OCI-LY7 (cell line): ENCODE data around the gene OR7G1. TPM values are rescaled to one million over a fixed set of nuclear protein-coding genes. Genes with fewer than 3 reads are reported as not detected.

Source experiments
- BruUV-seq: library from RNA; stranded (reverse); fragments of 400-500 nt; replicated peaks from 2 replicates; lab custom pipeline; 2021; lab: Mats Ljungman, UMichigan
- CTCF ChIA-PET: fragments of 300-600 bp; sonication (Branson Sonifier 250); formaldehyde crosslinking; loops from one replicate; lab custom pipeline; 2022; ENCODE audit warnings: antibody characterized with exemption; ENCODE audit not compliant: unreplicated experiment; lab: Charles Lee
- POLR2A ChIA-PET: fragments of 300-600 bp; sonication (Branson Sonifier 250); formaldehyde crosslinking; loops from one replicate; lab custom pipeline; 2022; ENCODE audit warnings: antibody characterized with exemption; lab: Charles Lee
- DNase-seq: peaks from one replicate; pipeline ENCODE4 v3.0.0-alpha.2; 2015; ENCODE audit warnings: low spot score
- H2AFZ ChIP-seq: fragments of 200-600 bp; sonication (generic), shearing (Covaris generic); 2 replicates; pipeline ENCODE4 v1.6.1; 2014; ENCODE audit warnings: mild to moderate bottlenecking, antibody characterized with exemption, low read length, moderate library complexity
- H3K27ac ChIP-seq: fragments of 200-600 bp; sonication (generic); 2 replicates; pipeline ENCODE4 v1.5.1; 2014; ENCODE audit warnings: mixed run types, low read depth, mild to moderate bottlenecking, moderate library complexity, low read length, inconsistent platforms; ENCODE audit not compliant: poor library complexity, severe bottlenecking
- H3K36me3 ChIP-seq: fragments of 200-600 bp; sonication (generic); 2 replicates; pipeline ENCODE4 v1.6.1; 2014; ENCODE audit warnings: mild to moderate bottlenecking, antibody characterized with exemption, low read length, moderate library complexity, mixed read lengths; ENCODE audit not compliant: insufficient read depth
- H3K4me1 ChIP-seq: fragments of 200-600 bp; sonication (generic); 2 replicates; pipeline ENCODE4 v1.5.1; 2014; ENCODE audit warnings: mild to moderate bottlenecking, low read length; ENCODE audit not compliant: insufficient read depth, poor library complexity, severe bottlenecking
- H3K4me2 ChIP-seq: fragments of 200-600 bp; sonication (generic); 2 replicates; pipeline ENCODE4 v1.6.1; 2014; ENCODE audit warnings: mild to moderate bottlenecking, low read length
- H3K4me3 ChIP-seq: fragments of 200-600 bp; sonication (generic); 2 replicates; pipeline ENCODE4 v1.5.1; 2014; ENCODE audit warnings: mild to moderate bottlenecking, low read depth, low read length; ENCODE audit not compliant: poor library complexity, severe bottlenecking
- H3K79me2 ChIP-seq: fragments of 200-600 bp; sonication (generic); 2 replicates; pipeline ENCODE4 v1.6.1; 2016; ENCODE audit warnings: low read depth, mild to moderate bottlenecking, low read length, moderate library complexity, mixed read lengths; ENCODE audit not compliant: insufficient read depth
- H3K9me2 ChIP-seq: fragments of 200-600 bp; sonication (generic); 2 replicates; pipeline ENCODE4 v1.6.1; 2016; ENCODE audit warnings: mild to moderate bottlenecking, low read length, mixed read lengths; ENCODE audit not compliant: insufficient read depth
- H3K9me3 ChIP-seq: fragments of 200-600 bp; sonication (generic); 2 replicates; pipeline ENCODE4 v1.6.1; 2014; ENCODE audit warnings: mild to moderate bottlenecking, mixed run types, low read length, mixed read lengths
- H4K20me1 ChIP-seq: fragments of 200-600 bp; sonication (generic); 2 replicates; pipeline ENCODE4 v1.6.1; 2014; ENCODE audit warnings: mild to moderate bottlenecking, antibody characterized with exemption, low read length, moderate library complexity, mixed read lengths; ENCODE audit not compliant: insufficient read depth
- EZH2phosphoT487 ChIP-seq: fragments of 200-600 bp; sonication (generic); IDR thresholded peaks from 2 replicates; pipeline ENCODE4 v1.6.1; 2018; ENCODE audit warnings: low read depth, borderline replicate concordance, mild to moderate bottlenecking, mixed run types, antibody characterized with exemption, low read length, moderate library complexity, mixed read lengths
- intact Hi-C: fragments of 100-400 bp; cut with micrococcal nuclease; formaldehyde crosslinking; loops from one replicate; pipeline ENCODE4 v1.10.0; 2022; ENCODE audit not compliant: unreplicated experiment
- total RNA-seq, 2 experiments: library from RNA; depleted of rRNA in 1 of 2; stranded (reverse); fragments of >200 nt in 1 of 2; shearing (Covaris generic) in 1 of 2; gene quantifications; 2 replicates each; pipeline ENCODE4 v1.2.3, GENCODE V29; 2014 to 2022
- TF ChIP-seq, protein P1 (sequence below): fragments of 200-600 bp; sonication (generic); conservative IDR thresholded peaks from 2 replicates; pipeline ENCODE4 v1.5.1; 2014; ENCODE audit warnings: mild to moderate bottlenecking, antibody characterized with exemption, low read length, moderate library complexity, mixed read lengths

The OR7G1 gene
- total RNA-seq, 2 experiments from 2014 or later = not detected

DNA sequence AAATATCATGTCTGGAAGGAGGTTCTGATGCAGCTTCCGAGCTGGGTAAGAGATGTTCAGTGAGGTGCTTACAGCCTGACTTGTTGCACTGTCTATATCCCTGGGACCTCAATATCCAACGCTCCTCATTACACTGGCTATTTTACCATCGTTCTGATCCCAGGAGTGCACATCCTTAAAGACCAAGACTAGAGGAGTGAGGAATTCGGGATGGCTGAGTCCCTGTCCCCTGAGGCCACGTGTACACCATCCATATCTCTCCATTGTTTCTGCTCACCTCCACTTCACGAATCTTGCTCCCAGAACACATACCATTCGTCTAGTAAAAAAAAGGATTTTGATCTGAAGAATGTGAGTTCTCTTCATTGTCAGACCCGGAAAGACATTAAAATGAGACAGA is 8.2 kb downstream of the OR7G1 start, which contains the start of gene OR7G2:
OR7G2 (minus strand) TSS at position 101 of the 400 bp plus-strand sequence. CDS start 4,232 bp downstream, outside the sequence.
- Histone ChIP-seq H3K79me2 (no peaks in the 10 kb centered on the region), H2AFZ (no peak within 1 kb of the TSS; the same call in 1 of the 2 replicates), H3K36me3 (no peaks in the 10 kb centered on the region), H3K9me2 (no peaks in the 10 kb centered on the region), H3K4me1 (no peaks in the 10 kb centered on the region), H3K9me3 (no peaks in the 10 kb centered on the region), H4K20me1 (no peaks in the 10 kb centered on the region), H3K4me3 (no peak within 1 kb of the TSS), H3K27ac (no peak within 1 kb of the TSS), H3K4me2 (no peak within 1 kb of the TSS)
- TF ChIP-seq, protein P1, sequence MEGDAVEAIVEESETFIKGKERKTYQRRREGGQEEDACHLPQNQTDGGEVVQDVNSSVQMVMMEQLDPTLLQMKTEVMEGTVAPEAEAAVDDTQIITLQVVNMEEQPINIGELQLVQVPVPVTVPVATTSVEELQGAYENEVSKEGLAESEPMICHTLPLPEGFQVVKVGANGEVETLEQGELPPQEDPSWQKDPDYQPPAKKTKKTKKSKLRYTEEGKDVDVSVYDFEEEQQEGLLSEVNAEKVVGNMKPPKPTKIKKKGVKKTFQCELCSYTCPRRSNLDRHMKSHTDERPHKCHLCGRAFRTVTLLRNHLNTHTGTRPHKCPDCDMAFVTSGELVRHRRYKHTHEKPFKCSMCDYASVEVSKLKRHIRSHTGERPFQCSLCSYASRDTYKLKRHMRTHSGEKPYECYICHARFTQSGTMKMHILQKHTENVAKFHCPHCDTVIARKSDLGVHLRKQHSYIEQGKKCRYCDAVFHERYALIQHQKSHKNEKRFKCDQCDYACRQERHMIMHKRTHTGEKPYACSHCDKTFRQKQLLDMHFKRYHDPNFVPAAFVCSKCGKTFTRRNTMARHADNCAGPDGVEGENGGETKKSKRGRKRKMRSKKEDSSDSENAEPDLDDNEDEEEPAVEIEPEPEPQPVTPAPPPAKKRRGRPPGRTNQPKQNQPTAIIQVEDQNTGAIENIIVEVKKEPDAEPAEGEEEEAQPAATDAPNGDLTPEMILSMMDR = no peak
- TF ChIP-seq EZH2phosphoT487 = no peak
- CTCF ChIA-PET = no interaction called here
- no TSS peak for BruUV-seq
- intact Hi-C loops = no loop called here
- DNase-seq = no peak
- POLR2A ChIA-PET = no interaction called here

DNA sequence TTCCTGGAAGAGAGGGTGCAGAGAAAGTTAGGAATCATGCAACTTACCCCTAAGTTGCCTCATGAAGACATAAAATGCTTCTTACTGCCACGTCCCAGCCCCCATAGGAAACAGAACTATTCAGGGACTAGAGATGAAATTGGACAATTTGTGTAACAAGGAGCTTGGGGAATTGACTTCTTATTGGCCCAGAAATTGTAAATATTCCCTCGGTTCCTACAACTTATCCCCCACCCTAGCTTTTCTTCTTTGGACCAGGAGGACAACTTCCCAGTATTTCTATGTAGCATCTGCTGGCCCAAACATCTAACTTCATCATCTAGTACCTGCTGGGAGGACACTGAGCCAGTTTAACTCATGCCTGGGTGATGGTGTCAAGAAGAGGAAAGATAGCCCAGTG is 28.8 kb downstream of the OR7G1 start, which contains the start of gene OR1M1:
OR1M1 (plus strand) TSS at position 301 of the 400 bp plus-strand sequence. CDS start 6,184 bp downstream, outside the sequence.
- POLR2A ChIA-PET = interaction anchor here (0.6 kb wide), 1 partner anchor 21 kb away, joined by 4 read pairs; no protein-coding TSS in a partner anchor
- BruUV-seq = no TSS peak
- CTCF ChIA-PET = no interaction called here
- no peak within 1 kb of the TSS for H2AFZ ChIP-seq
- H3K27ac ChIP-seq = no peak within 1 kb of the TSS
- TF ChIP-seq, protein P1 = no peak
- no peak for TF ChIP-seq EZH2phosphoT487
- DNase-seq = no peak
- H4K20me1 ChIP-seq = no peaks in the 10 kb centered on the region
- H3K79me2 ChIP-seq = no peaks in the 10 kb centered on the region
- H3K36me3 ChIP-seq = no peaks in the 10 kb centered on the region
- intact Hi-C loops = no loop called here
- no peak within 1 kb of the TSS for H3K4me2 ChIP-seq
- H3K4me1 ChIP-seq = no peaks in the 10 kb centered on the region
- no peaks in the 10 kb centered on the region for H3K9me2 ChIP-seq
- H3K4me3 ChIP-seq = no peak within 1 kb of the TSS
- no peaks in the 10 kb centered on the region for H3K9me3 ChIP-seq

DNA sequence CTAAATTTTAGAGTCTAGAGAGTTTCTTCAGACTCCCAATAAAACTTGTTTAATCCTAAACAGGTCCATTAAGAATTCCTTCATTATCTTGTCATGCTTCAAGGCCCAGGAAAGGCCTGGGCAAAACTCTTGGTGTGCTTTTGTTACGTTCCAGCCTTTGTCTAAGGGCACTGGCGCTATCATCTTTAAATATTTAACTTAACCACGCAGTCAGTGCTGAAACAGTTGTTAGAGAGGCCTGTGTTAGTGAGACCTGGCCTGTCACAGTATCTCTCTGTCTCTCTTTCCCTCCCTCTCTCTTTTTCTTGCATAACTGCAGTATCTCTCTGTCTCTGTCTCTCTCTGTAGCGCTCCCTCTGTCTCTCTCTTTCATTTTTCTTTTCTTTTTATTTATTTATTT is 36.9 kb downstream of the OR7G1 start:
- no peak for TF ChIP-seq EZH2phosphoT487
- TF ChIP-seq, protein P1 = no peak
- no peaks in the 10 kb centered on the region for H3K9me3 ChIP-seq
- H3K4me3 ChIP-seq = no peak overlapping the region
- H3K4me1 ChIP-seq = no peaks in the 10 kb centered on the region
- H3K79me2 ChIP-seq = no peaks in the 10 kb centered on the region
- CTCF ChIA-PET = no interaction called here
- no TSS peak for BruUV-seq
- POLR2A ChIA-PET = no interaction called here
- H2AFZ ChIP-seq = no peak overlapping the region
- intact Hi-C loops = loop anchor here (5.0 kb wide), 1 partner anchor 421 kb away; no protein-coding TSS in a partner anchor
- H3K4me2 ChIP-seq = no peak overlapping the region
- H3K27ac ChIP-seq = no peak overlapping the region
- no peaks in the 10 kb centered on the region for H3K9me2 ChIP-seq
- H3K36me3 ChIP-seq = no peaks in the 10 kb centered on the region
- no peak for DNase-seq
- H4K20me1 ChIP-seq = no peaks in the 10 kb centered on the region
